K562 treated with DMSO at 1 percent for 4 hours (cell line): ENCODE data around the gene BCKDHB. TPM values are rescaled to one million over a fixed set of nuclear protein-coding genes. Genes with fewer than 3 reads are reported as not detected.

ENCODE experiments used
- total RNA-seq: library from RNA; unstranded; fragments of 300-600 nt; gene quantifications from 2 replicates; pipeline ENCODE4 v1.2.3, GENCODE V29; 2022; ENCODE audit not compliant: insufficient read depth

The BCKDHB gene
- 3.0 and 3.8 TPM in 2 replicates for total RNA-seq

GRCh38 chr6:80106418-80107235 lies at the start of gene BCKDHB:
Gene BCKDHB (plus strand): TSS chr6:80106671. CDS start chr6:80106694, 23 bp downstream.

Other genes starting within 250 kb of the BCKDHB start
- not detected in 2 replicates for gene ELOVL4, start 159.1 kb upstream of the BCKDHB start, total RNA-seq
- gene TTK, start 102.0 kb upstream of the BCKDHB start, total RNA-seq: 19.6 and 49.4 TPM in 2 replicates